Activated B cell treated with CpG ODN at 0.5 μM for 24 hours (primary cell): ENCODE results near the gene THOP1. TPM values are rescaled to one million over a fixed set of nuclear protein-coding genes. Genes with fewer than 3 reads are reported as not detected.

Experiments
- ATAC-seq: fragments of 200-7000 bp; cut with Tn5 transposase; one replicate; pipeline ENCODE4 v1.10.0; 2021; ENCODE audit warnings: low read depth, mild to moderate bottlenecking, moderate library complexity
- CTCF ChIA-PET: fragments of 350-600 bp; sonication (Branson Sonifier 250); formaldehyde crosslinking; loops from one replicate; lab custom pipeline; 2021; ENCODE audit warnings: antibody characterized with exemption; lab: Charles Lee
- POLR2A ChIA-PET: fragments of 350-600 bp; sonication (Branson Sonifier 250); formaldehyde crosslinking; loops from one replicate; lab custom pipeline; 2021; ENCODE audit warnings: antibody characterized with exemption; lab: Charles Lee
- DNase-seq: peaks from one replicate; pipeline ENCODE4 v3.0.0; 2022
- H3K27ac Mint-ChIP-seq: one replicate; pipeline ENCODE4 v1.8.0; 2020; ENCODE audit warnings: mixed read lengths
- H3K27me3 Mint-ChIP-seq: one replicate; pipeline ENCODE4 v1.8.0; 2021; ENCODE audit warnings: mixed read lengths
- H3K36me3 Mint-ChIP-seq: one replicate; pipeline ENCODE4 v1.8.0; 2021; ENCODE audit warnings: low read depth, mixed read lengths
- H3K4me1 Mint-ChIP-seq: one replicate; pipeline ENCODE4 v1.8.0; 2021; ENCODE audit warnings: mixed read lengths
- H3K4me3 Mint-ChIP-seq: one replicate; pipeline ENCODE4 v1.8.0; 2020; ENCODE audit warnings: mild to moderate bottlenecking, mixed read lengths
- H3K9me3 Mint-ChIP-seq: one replicate; pipeline ENCODE4 v1.8.0; 2020; ENCODE audit warnings: mixed read lengths
- intact Hi-C: fragments of 100-400 bp; cut with micrococcal nuclease; formaldehyde crosslinking; loops from one replicate; pipeline ENCODE4 v1.15.1; 2024
- total RNA-seq: library from RNA; stranded (reverse); gene quantifications from 2 replicates; pipeline ENCODE4 v1.2.3, GENCODE V29; 2022
- TF ChIP-seq, protein P1 (sequence below): fragments of 200-600 bp; IDR thresholded peaks from one replicate; pipeline ENCODE4 v1.8.0; 2022; ENCODE audit warnings: antibody characterized with exemption, mild to moderate bottlenecking

Gene THOP1
- total RNA-seq, 1 donor from 2014 or later, result 104 TPM

DNA sequence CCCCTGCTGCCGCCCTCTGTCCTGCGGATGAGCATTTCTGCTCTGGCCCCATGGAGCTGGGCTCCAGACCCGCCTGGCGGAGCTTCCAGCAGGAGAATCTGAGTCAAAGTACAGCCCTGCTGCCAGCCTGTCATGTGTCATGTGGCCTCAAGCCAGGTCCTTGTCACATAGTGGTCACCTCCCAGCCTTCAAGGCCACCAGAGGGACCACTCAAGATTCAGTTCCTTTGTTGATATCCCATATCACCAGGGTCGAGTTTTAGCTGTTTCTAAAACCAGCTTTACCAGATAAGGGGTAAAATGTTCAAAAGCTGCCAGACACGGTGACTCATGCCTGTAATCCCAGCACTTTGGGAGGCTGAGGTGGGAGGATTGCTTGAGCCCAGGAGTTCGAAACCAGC, 13.4 kb downstream of the THOP1 start:
- peaks cover 74% of the 10 kb centered on the region for H3K36me3 Mint-ChIP-seq
- intact Hi-C loops, result no loop called here
- H3K9me3 Mint-ChIP-seq, result no peaks in the 10 kb centered on the region
- H3K27ac Mint-ChIP-seq, result no peak overlapping the region
- TF ChIP-seq, protein P1, sequence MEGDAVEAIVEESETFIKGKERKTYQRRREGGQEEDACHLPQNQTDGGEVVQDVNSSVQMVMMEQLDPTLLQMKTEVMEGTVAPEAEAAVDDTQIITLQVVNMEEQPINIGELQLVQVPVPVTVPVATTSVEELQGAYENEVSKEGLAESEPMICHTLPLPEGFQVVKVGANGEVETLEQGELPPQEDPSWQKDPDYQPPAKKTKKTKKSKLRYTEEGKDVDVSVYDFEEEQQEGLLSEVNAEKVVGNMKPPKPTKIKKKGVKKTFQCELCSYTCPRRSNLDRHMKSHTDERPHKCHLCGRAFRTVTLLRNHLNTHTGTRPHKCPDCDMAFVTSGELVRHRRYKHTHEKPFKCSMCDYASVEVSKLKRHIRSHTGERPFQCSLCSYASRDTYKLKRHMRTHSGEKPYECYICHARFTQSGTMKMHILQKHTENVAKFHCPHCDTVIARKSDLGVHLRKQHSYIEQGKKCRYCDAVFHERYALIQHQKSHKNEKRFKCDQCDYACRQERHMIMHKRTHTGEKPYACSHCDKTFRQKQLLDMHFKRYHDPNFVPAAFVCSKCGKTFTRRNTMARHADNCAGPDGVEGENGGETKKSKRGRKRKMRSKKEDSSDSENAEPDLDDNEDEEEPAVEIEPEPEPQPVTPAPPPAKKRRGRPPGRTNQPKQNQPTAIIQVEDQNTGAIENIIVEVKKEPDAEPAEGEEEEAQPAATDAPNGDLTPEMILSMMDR, result no peak
- ATAC-seq, result no peak
- H3K27me3 Mint-ChIP-seq, result no peaks in the 10 kb centered on the region
- H3K4me3 Mint-ChIP-seq, result no peak overlapping the region
- POLR2A ChIA-PET, result no interaction called here
- no peak for DNase-seq
- no peaks in the 10 kb centered on the region for H3K4me1 Mint-ChIP-seq
- CTCF ChIA-PET, result no interaction called here

DNA sequence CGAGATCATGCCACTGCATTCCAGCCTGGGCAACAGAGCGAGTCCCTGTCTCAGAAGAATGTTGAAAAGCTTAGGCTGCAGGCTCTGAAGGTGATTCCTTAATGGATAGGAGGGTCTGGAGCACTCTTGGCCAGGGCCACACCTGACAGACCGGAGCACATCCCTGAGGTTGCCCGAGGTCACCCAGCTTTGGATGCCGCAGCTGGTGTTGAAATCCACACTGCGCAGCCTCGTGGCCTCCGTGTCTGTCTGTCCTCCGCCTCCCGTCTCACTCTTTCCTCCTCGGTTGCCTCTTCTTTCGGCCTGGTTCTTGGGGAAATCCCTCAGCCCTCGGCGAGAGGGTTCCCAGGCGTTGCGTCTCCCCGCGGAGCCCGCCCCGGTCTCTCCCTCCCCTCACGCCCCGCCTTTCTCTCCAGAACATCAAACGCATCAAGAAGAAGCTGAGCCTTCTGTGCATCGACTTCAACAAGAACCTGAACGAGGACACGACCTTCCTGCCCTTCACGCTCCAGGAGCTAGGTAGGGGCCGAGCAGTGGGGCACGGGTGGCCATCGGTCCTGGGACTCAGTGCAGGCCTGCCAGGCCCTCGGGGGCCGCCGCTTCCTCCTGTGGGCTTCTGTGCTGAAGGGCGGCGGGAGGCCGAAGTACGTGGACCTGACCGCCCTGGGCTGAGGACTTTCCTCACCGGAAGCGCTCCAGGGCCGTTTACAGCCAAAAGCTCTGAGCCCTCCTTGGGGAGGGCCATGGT, 14.1 kb downstream of the THOP1 start:
- TF ChIP-seq, protein P1, result no peak
- ATAC-seq, result no peak
- intact Hi-C loops, result no loop called here
- H3K27me3 Mint-ChIP-seq, result no peaks in the 10 kb centered on the region
- H3K9me3 Mint-ChIP-seq, result no peaks in the 10 kb centered on the region
- DNase-seq, result no peak
- peaks cover 75% of the 10 kb centered on the region for H3K36me3 Mint-ChIP-seq
- ChIA-PET POLR2A (no interaction called here), CTCF (no interaction called here)
- H3K4me1 Mint-ChIP-seq, result no peaks in the 10 kb centered on the region
- H3K27ac Mint-ChIP-seq, result no peak overlapping the region
- no peak overlapping the region for H3K4me3 Mint-ChIP-seq

DNA sequence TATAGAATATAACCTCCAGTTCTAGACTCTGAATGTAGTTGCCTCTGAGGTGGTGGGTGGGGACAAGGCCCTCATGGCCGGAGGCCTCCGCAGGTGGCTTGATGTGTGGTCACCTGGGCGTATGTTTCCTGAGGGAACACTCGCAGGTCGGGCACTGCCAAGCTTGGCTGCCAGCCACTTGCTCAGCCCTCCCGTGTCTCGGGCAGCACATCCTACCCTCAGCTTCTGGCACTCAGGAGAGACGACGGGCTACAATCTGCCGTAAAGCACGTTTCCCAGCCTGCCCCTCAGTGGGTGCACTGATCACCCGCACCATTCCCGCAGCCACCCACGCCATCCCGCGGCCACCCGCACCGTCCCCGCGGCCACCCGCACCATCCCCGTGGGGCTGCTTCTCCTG, 15.2 kb downstream of the THOP1 start:
- CTCF ChIA-PET, result no interaction called here
- intact Hi-C loops, result no loop called here
- H3K27ac Mint-ChIP-seq, result no peak overlapping the region

DNA sequence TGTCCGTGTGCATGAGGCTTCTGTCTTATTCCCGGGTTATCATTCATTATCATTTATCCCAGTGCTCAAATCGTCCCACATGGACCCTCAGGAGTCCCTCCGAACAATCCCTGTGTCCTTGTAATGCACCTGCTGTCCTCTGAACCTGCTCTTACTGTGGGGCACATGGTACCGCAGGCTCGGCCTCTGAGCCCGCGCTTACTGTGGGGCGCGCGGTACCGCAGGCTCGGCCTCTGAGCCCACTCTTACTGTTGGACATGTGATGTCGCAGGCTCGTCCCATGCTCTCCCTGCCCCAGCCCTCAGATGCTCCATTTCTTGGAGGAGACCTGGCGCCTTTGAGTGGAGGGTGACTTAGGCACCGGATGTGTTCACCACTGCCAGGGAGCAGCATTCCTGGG, 17.5 kb downstream of the THOP1 start:
- TF ChIP-seq, protein P1, result no peak
- no peak for DNase-seq
- Mint-ChIP-seq H3K4me3 (no peak overlapping the region), H3K9me3 (no peaks in the 10 kb centered on the region), H3K27ac (no peak overlapping the region), H3K36me3 (peaks cover 66% of the 10 kb centered on the region), H3K4me1 (no peaks in the 10 kb centered on the region), H3K27me3 (no peaks in the 10 kb centered on the region)
- intact Hi-C loops, result no loop called here
- no peak for ATAC-seq
- ChIA-PET POLR2A (interaction anchor here (0.6 kb wide), 1 partner anchor 826 kb away, joined by 3 read pairs; no protein-coding TSS in a partner anchor), CTCF (no interaction called here)

More for the DNA sequence above, 15.2 kb downstream of the THOP1 start:
- peaks cover 75% of the 10 kb centered on the region for H3K36me3 Mint-ChIP-seq
- H3K4me3 Mint-ChIP-seq, result no peak overlapping the region
- TF ChIP-seq, protein P1, result no peak
- DNase-seq, result no peak
- no peak for ATAC-seq
- no peaks in the 10 kb centered on the region for H3K4me1 Mint-ChIP-seq
- no peaks in the 10 kb centered on the region for H3K9me3 Mint-ChIP-seq
- no peaks in the 10 kb centered on the region for H3K27me3 Mint-ChIP-seq
- POLR2A ChIA-PET, result no interaction called here

DNA sequence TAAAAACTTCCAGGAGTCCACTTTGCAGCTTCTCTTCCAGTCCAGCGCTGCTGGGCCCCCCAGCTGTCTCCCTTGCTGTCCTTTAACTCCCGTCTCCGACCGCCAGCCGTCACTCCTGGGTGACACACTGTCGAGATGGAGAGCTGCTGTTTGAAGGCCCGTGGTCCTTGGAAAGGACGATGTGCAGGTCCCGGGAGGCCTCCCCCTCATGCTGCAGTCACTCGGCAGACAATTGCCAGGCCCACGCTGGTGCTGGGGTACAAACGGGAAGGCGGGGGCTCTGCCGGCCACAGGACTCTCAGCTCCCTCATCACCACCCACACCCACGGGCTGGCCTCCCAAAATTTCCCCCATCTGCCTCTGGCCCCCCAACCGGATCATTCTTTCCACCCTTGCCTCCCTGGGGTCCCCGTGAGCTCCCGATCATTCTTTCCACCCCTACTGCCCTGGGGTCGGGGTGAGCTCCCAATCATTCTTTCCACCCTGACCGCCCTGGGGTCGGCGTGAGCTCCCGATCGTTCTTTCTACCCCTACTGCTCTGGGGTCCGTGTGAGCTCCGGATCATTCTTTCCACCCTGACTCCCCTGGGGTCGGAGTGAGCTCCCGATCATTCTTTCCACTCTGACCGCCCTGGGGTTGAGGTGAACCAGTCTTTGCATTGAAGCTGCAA, 18.3 kb downstream of the THOP1 start:
- H3K36me3 Mint-ChIP-seq, result peaks cover 66% of the 10 kb centered on the region
- no peak overlapping the region for H3K4me3 Mint-ChIP-seq
- no peak for DNase-seq
- TF ChIP-seq, protein P1, result no peak
- POLR2A ChIA-PET, result interaction anchor here (0.6 kb wide), 1 partner anchor 825 kb away, joined by 3 read pairs; no protein-coding TSS in a partner anchor
- intact Hi-C loops, result no loop called here
- ATAC-seq, result no peak
- CTCF ChIA-PET, result no interaction called here
- H3K27me3 Mint-ChIP-seq, result no peaks in the 10 kb centered on the region
- H3K4me1 Mint-ChIP-seq, result no peaks in the 10 kb centered on the region
- H3K9me3 Mint-ChIP-seq, result no peaks in the 10 kb centered on the region
- H3K27ac Mint-ChIP-seq, result no peak overlapping the region
